Activated T-cell treated with anti-CD3 and anti-CD28 coated beads, Interleukin-2, amount 50 U/mL, for 48 hours (primary cell): ENCODE results near the gene PRMT6.

Source experiments
- DNase-seq, 2 experiments: peaks; one replicate each; pipeline ENCODE4 v3.0.0-alpha.2; 2020

The PRMT6 gene

GRCh38 chr1:107095647-107096046 is 39.2 kb downstream of the PRMT6 start:
- DNase-seq, result no peak

GRCh38 chr1:107096690-107097089 is 40.2 kb downstream of the PRMT6 start:
- DNase-seq, result no peak

- no peak for DNase-seq
These were observed 42.5 kb downstream of the PRMT6 start for GRCh38 chr1:107098961-107099360.

GRCh38 chr1:107100331-107100984 is 44.0 kb downstream of the PRMT6 start:
- DNase-seq, result no peak

- no peak for DNase-seq
These were observed 49.4 kb downstream of the PRMT6 start for GRCh38 chr1:107105914-107106313.
